Coronary artery (tissue), 2 donors: Measurements from ENCODE around the gene SURF2.
A peak's percentile ranks its signal among the peaks of the same experiment; 100 is the strongest.
"Not testable (repeated sequence)": the region's sequence is repeated elsewhere in the genome, so short reads cannot be mapped to it uniquely, and the experiment has no call there.

Source experiments
- DNase-seq: peaks from one replicate; pipeline ENCODE4 v3.0.0-alpha.2; 2017; ENCODE audit warnings: low spot score
- H3K27ac ChIP-seq, 2 donors: fragments of 200-600 bp; sonication (generic); one replicate each; pipeline ENCODE4 v1.5.1; 2016 to 2019
- H3K4me3 ChIP-seq: fragments of 200-600 bp; sonication (generic); 2 replicates; pipeline ENCODE4 v1.5.1; 2016; ENCODE audit warnings: mild to moderate bottlenecking, moderate library complexity
- TF ChIP-seq, protein P1 (sequence below): fragments of 200-600 bp; sonication (generic); IDR thresholded peaks from one replicate; pipeline ENCODE4 v1.5.1; 2019; ENCODE audit warnings: antibody characterized with exemption

SURF2 gene

DNA sequence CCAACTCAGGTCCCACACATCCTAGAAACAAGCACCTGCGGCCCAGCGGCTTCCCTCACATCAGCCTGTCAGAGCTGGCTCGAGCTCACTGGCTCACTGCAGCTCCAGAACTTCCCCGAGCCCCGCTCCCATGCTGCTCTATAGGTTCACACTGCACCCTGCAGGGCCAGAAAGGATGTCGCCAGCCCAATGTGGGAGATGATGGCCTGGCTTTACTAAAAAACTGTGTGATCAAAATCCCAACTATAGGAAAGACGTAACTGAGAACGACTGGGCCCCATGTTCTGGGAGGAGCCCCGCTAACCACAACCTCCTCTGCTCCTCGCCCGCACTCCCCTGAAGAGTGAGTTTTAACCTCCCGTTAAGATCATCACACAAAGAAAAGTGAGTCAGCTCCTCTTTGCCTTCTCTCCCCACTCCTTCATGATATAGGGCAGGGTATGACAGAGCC, 14.9 kb downstream of the SURF2 start:
- H3K4me3 ChIP-seq, result peak overlapping the region; percentile 18
- no peak for DNase-seq
- H3K27ac ChIP-seq, result no peak overlapping the region
- TF ChIP-seq, protein P1, sequence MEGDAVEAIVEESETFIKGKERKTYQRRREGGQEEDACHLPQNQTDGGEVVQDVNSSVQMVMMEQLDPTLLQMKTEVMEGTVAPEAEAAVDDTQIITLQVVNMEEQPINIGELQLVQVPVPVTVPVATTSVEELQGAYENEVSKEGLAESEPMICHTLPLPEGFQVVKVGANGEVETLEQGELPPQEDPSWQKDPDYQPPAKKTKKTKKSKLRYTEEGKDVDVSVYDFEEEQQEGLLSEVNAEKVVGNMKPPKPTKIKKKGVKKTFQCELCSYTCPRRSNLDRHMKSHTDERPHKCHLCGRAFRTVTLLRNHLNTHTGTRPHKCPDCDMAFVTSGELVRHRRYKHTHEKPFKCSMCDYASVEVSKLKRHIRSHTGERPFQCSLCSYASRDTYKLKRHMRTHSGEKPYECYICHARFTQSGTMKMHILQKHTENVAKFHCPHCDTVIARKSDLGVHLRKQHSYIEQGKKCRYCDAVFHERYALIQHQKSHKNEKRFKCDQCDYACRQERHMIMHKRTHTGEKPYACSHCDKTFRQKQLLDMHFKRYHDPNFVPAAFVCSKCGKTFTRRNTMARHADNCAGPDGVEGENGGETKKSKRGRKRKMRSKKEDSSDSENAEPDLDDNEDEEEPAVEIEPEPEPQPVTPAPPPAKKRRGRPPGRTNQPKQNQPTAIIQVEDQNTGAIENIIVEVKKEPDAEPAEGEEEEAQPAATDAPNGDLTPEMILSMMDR, result no peak

DNA sequence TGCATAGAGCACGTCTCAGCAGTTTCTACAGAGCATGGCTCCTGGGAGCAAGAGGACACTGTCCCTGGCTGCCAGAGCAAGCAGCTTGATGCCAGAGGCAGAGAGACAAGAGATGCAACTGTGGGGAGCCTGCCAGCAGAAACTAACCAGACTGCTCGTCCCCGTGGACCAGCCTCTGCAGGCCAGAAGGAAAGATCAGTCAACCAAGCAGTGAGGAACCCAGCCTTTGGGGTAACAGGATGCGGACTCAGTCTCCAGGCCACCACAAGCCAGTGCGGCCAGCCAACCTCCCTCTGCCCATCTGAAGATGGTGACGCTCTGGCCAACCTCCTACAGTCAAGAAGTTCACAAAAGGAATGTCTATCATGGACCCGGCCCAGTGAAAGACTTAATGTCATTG, 15.8 kb downstream of the SURF2 start:
- no peak overlapping the region for H3K27ac ChIP-seq
- no peak for DNase-seq
- TF ChIP-seq, protein P1, result no peak
- peak overlapping the region; percentile 18 for H3K4me3 ChIP-seq

DNA sequence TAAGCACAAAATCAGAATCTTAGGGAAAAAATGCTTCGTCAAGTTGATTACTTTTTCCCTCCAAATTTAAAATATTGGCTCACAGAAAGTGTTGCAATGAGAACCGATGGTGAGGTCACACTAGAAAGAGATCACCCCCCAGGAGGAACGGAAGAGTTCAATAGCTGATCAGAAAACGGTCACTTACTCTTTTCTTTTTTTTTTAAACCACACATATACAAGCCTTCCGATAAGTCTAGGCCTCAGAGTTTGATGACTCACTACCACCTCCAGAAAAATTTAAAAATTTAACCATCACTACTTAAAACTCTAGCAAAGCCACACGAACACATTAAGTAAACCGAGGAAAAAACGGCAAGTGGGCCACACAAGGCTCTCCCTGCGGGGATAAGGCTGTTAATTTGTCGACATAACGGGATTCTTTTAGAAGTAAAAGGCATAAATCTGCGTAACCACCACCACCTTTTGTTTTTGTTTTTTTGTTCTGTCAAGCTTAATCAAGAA, 18.3 kb downstream of the SURF2 start:
- H3K4me3 ChIP-seq, result peak overlapping the region; percentile 99
- TF ChIP-seq, protein P1, result no peak
- DNase-seq, result no peak
- H3K27ac ChIP-seq, result peak overlapping the region; percentile 95 to 97

DNA sequence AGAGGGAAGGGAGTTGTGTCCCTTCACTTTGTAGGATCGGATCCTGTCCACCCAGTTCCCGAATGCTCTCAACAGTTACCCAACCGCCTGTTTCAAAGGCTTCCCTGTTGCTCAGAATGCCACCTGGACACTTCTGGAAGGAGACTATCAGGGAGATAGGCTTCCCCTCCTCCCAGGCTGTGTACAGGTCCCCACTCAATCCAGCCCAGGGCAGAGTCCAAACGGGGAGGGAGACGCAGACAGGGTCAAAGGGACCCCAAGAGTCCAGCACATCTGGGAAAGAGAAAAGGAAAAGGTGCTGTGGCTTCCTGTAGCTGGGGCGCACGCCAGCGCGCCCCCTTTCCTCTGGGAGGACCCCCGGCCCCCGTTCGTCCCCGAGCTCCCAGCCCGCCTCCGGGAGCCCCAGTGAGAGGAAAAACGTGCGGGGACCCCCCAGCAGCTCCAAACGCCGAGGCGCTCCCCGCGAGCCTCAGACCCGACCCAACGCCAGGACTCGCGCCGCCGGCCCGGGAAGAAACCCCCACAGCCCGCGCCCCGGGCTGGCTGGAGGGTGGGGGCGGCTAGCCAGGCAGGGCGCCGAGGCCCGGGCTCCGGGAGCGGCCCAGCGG, 18.9 kb downstream of the SURF2 start:
- TF ChIP-seq, protein P1, result no peak
- H3K27ac ChIP-seq, result peak overlapping the region; percentile 95 to 97
- H3K4me3 ChIP-seq, result peak overlapping the region; percentile 99
- DNase-seq, result no peak

DNA sequence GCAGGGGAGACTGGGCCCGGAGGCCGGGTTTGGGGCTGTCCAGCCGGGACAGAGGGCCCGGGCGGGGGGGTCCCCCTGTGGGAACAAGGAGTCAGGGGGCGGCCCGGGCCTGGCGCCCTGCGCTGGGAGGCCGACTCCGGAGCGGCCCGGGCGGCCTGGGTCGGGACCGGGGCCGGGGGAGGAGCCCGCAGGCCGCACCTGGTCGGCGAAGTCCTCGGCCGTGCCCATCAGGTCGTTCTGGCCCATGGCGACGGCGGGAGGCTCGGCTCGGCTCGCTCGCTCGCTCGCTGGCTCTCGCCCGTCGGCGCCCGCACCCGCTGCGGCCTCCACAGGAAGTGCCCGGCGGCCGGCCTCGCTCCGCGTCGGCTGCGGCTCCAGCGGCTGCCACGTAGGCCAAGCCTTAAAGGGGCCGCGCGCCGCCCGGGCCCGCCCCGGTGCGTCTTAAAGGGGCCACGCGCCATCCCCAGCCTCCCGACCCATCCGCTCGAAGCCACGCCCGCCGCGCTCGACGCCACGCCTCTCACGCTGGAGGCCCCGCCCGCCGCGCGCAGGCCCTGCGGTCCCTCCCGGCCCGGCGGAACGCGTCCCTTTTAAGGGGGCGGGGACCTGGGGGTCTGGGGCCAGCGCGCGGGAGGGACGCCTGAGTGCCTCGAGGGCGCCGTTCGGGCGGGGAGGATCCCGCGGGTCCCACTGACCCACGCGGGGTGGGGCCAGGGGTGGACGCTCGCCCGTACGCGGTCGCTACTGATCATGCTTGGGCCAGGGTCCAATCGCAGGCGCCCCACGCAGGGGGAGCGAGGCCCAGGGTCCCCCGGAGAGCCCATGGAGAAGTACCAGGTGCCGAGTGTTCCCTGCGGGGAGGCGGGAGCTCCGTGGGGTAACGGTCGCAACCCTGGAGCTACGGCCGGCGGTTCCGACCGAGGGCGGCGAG, 19.6 kb downstream of the SURF2 start, which contains the start of the genes STKLD1 and SURF4:
TSS of gene STKLD1 (plus strand) at position 643 of the 931 bp plus-strand sequence. CDS start at position 751, 108 bp downstream.
TSS of gene SURF4 (minus strand) at position 337 of the 931 bp plus-strand sequence. CDS start at position 246, 91 bp downstream.
- Histone ChIP-seq H3K27ac (peak within 1 kb of the TSS; percentile 95 to 97), H3K4me3 (peak within 1 kb of the TSS; percentile 99)
- TF ChIP-seq, protein P1, result no peak
- peak; percentile 96 for DNase-seq

DNA sequence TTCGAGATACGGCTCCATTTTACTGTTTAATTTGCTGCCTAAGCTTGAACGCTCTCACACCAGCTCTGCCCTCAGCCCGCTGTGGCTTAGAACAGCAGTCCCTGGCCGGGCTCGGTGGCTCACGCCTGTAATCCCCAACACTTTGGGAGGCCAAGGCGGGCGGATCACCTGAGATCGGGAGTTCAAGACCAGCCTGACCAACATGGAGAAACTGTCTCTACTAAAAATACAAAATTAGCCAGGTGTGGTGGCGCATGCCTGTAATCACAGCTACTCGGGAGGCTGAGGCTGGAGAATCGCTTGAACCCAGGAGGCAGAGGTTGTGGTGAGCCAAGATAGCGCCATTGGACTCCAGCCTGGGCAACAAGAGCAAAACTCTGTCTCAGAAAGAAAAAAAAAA, 20.9 kb downstream of the SURF2 start:
- not testable (repeated sequence) for H3K4me3 ChIP-seq, H3K27ac ChIP-seq, DNase-seq

DNA sequence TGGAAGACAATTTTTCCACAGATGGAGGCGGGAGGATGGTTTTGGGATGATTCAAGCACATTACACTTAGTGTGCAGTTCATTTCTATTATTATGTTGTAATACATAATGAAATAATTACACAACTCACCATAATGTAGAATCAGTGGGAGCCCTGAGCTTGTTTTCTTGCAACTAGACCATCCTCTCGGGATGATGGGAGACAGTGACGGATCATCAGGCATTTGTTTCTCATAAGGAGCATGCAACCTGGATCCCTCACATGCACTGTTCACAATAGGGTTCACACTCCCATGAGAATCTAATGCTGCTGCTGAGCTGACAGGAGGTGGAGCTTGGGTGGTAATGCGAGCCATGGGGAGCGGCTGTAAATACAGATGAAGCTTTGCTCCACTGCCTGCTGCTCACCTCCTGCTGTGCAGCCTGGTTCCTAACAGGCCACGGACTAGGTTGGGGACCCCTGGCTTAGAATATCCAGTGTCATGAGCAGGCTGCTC, 21.4 kb downstream of the SURF2 start:
- Histone ChIP-seq H3K4me3 (no peak overlapping the region), H3K27ac (no peak overlapping the region)
- TF ChIP-seq, protein P1, result no peak
- no peak for DNase-seq
